ENCODE data around the gene PLD1. TPM values are rescaled to one million over a fixed set of nuclear protein-coding genes. Genes with fewer than 3 reads are reported as not detected.

PLD1 gene
- total RNA-seq, 1 donor from 2014 or later: 56.5 TPM

DNA sequence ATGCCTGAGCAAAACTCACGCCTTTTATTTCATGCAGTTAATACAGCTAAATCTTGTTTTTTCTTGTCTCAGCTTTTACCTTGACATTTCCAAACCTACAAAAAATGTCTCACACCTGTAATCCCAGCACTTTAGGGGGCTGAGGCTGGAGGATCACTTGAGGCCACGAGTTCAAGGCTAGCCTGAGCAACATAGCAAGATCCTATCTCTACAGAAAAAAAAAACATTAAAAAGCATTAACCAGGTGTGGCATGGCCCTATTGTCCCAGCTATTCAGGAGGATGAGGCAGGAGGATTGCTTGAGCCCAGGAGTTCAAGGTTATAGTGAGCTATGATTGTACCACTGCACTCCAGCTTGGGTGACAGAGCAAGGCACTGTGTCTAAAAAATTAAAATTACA, 29.0 kb upstream of the PLD1 start:
- intact Hi-C loops (cut with DNase I): loop anchor here (2.0 to 10.0 kb wide), 3 partner anchors 128 to 496 kb away; no protein-coding TSS in a partner anchor
- DNase-seq (ENCODE audit: low spot score): no peak

GRCh38 chr3:171838218-171838720, 28.0 kb upstream of the PLD1 start:
- DNase-seq (ENCODE audit: low spot score): no peak
- intact Hi-C loops (cut with DNase I): loop anchor here (2.0 to 10.0 kb wide), 3 partner anchors 129 to 497 kb away; no protein-coding TSS in a partner anchor

DNA sequence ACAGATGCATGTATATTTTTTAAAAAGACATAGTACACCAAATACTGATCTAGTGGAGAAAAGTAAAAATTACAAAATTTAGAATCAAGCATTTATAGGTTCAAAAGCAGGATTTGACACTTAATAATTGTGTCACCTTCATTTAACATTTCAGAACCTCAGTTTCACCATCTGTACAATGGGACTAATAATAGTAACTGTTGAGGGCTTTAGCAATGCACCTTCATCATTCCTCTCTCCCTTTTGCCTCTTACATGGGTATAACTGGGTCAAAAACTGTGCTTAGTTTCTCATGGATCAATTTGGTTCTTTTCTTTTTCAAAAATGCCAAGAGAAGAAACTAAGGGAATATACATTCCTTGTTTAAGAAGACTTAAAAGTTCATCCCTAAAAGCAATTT, 27.4 kb upstream of the PLD1 start:
- intact Hi-C loops (cut with DNase I): loop anchor here (2.0 to 10.0 kb wide), 3 partner anchors 129 to 497 kb away; no protein-coding TSS in a partner anchor
- no peak for DNase-seq (ENCODE audit: low spot score)

GRCh38 chr3:171836855-171837254, 26.6 kb upstream of the PLD1 start:
- DNase-seq (ENCODE audit: low spot score): no peak
- intact Hi-C loops (cut with DNase I): loop anchor here (5.0 to 10.0 kb wide), 2 partner anchors 205 to 498 kb away; no protein-coding TSS in a partner anchor

GRCh38 chr3:171835613-171836012, 25.3 kb upstream of the PLD1 start:
- intact Hi-C loops (cut with DNase I): loop anchor here (5.0 to 10.0 kb wide), 2 partner anchors 207 to 499 kb away; no protein-coding TSS in a partner anchor
- no peak for DNase-seq (ENCODE audit: low spot score)

- intact Hi-C loops (cut with DNase I): loop anchor here (5.0 to 10.0 kb wide), 2 partner anchors 207 to 500 kb away; no protein-coding TSS in a partner anchor
- no peak for DNase-seq (ENCODE audit: low spot score)
Measured at GRCh38 chr3:171835116-171835515, 24.8 kb upstream of the PLD1 start.

- intact Hi-C loops (cut with DNase I): loop anchor here (5.0 to 10.0 kb wide), 2 partner anchors 187 to 500 kb away; no protein-coding TSS in a partner anchor
Measured at GRCh38 chr3:171834461-171834801, 24.1 kb upstream of the PLD1 start.

DNA sequence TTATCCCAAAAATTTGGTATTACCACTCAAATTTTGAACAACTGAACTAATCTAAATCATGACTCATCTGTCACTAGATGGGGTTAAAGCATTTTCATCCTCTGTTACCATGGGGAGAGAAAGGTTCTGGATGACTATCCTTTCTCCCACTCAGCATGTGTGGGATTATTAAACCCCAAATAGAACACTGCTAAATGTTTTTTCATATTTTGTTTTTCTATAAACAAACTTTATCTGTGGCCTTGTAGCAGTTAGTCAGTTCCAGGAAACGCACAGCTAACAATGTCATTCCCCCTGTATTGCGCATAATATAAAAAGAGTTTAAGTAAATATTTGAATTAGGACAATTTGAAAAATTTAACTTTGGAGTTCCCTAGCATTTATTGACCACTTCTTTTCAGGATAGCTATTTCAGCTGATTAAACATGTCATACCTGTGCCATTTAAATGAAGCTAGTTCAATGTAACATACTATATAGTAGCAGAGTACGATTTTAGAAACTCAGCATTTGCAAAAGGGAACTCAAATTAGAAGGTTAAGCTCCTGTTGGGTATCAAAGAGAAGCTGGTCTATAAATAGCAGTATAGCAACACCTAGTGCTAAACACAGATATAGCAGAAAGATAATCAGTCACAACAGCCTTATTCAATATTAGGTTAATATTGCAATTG, 23.6 kb upstream of the PLD1 start:
- no peak for DNase-seq (ENCODE audit: low spot score)
- intact Hi-C loops (cut with DNase I): loop anchor here (5.0 to 10.0 kb wide), 2 partner anchors 187 to 501 kb away; no protein-coding TSS in a partner anchor

More at GRCh38 chr3:171834461-171834801, 24.1 kb upstream of the PLD1 start:
- DNase-seq (ENCODE audit: low spot score): no peak

- no peak for DNase-seq (ENCODE audit: low spot score)
- intact Hi-C loops (cut with DNase I): loop anchor here (5.0 to 10.0 kb wide), 2 partner anchors 186 to 502 kb away; no protein-coding TSS in a partner anchor
Measured at GRCh38 chr3:171832989-171833388, 22.7 kb upstream of the PLD1 start.

- DNase-seq (ENCODE audit: low spot score): no peak
- intact Hi-C loops (cut with DNase I): loop anchor here (5.0 to 10.0 kb wide), 2 partner anchors 185 to 503 kb away; no protein-coding TSS in a partner anchor
Measured at GRCh38 chr3:171831936-171832335, 21.7 kb upstream of the PLD1 start.

GRCh38 chr3:171830518-171830875, 20.2 kb upstream of the PLD1 start:
- DNase-seq (ENCODE audit: low spot score): no peak
- intact Hi-C loops (cut with DNase I): loop anchor here (5.0 to 10.0 kb wide), 2 partner anchors 183 to 504 kb away; no protein-coding TSS in a partner anchor

DNA sequence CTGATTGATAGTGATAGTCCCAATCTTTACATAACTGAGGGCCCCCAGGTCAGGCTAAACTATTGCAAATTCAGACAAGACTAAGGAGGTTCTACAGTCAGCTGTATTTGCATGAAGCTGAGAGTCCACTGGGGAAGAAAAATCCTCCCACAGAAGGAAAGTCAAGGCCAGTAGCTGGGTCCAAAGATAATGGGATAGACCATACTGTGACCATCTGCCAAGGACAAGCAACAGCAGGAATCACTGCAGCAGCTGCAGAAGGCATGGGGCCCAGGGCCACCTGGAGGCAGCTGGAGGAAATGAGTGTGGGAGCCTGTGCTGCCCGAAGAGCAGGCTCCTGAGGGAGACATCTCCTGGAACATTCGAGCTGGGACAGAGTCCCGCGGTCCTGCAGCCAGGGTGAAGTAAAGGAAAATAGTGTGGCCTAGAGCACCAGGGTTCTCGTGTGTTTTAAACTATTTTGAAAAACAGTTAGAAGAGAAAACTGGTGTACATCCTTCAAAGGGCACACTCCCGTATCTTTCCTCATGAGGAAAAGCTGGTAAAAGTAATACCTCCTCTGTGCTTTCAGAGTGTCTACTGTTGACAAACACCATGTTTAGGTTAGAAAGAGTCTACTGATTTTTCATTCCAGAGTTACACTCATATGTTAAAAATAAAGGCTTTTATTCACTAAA, 19.7 kb upstream of the PLD1 start:
- intact Hi-C loops (cut with DNase I): loop anchor here (1.0 to 10.0 kb wide), 3 partner anchors 20 to 505 kb away; partner anchors contain the start of gene PLD1
- DNase-seq (ENCODE audit: low spot score): peak; percentile 89

DNA sequence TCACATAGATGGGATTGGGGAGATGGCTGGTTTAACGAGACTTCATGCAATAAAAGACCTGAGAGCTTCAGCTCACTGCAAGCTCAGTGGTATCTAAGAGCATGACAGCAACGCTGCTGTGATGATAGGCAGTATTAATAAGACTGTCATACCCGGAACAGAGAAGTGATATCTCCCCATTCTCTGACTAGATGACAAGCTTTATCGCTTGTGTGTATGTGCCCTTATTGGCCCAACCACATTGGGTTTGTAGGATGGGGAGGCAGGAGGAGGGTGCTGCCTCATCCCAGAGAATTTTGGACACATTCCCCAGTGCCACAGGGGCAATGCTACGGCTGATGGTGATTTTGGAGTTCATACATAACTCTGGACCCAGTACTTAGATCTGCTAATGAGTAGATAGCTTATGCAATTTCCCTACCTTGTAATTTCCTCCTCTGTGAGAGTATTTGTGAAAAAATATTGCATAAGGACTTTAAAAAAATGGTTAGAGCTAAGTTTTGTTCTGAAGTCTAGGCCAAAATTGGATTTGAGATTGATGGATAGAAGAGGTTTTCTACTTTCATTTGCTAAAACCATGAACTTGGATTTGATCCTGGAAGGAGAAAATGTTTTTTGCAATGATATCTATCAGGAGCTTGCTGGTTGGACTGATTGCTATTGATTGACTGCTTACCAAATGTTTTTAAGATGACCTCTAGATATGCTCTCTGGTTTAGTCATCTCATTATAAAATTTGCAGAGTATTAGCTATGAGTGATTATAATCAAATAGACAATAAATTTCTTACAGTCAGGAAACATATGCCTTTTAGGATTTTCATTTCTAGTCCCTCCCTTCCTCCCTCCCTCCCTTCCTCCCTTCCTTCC, 18.9 kb upstream of the PLD1 start:
- intact Hi-C loops (cut with DNase I): loop anchor here (1.0 kb wide), 1 partner anchor 19 kb away; the partner anchor contains the start of gene PLD1

GRCh38 chr3:171827836-171828458, 17.7 kb upstream of the PLD1 start:
- no peak for DNase-seq (ENCODE audit: low spot score)
- intact Hi-C loops (cut with DNase I): no loop called here

More for the DNA sequence above, 18.9 kb upstream of the PLD1 start:
- DNase-seq (ENCODE audit: low spot score): no peak

- intact Hi-C loops (cut with DNase I): no loop called here
Measured at GRCh38 chr3:171827385-171827784, 17.1 kb upstream of the PLD1 start.

GRCh38 chr3:171825222-171825828, 15.0 kb upstream of the PLD1 start:
- intact Hi-C loops (cut with DNase I): no loop called here
- no peak for DNase-seq (ENCODE audit: low spot score)

More at GRCh38 chr3:171827385-171827784, 17.1 kb upstream of the PLD1 start:
- DNase-seq (ENCODE audit: low spot score): no peak

DNA sequence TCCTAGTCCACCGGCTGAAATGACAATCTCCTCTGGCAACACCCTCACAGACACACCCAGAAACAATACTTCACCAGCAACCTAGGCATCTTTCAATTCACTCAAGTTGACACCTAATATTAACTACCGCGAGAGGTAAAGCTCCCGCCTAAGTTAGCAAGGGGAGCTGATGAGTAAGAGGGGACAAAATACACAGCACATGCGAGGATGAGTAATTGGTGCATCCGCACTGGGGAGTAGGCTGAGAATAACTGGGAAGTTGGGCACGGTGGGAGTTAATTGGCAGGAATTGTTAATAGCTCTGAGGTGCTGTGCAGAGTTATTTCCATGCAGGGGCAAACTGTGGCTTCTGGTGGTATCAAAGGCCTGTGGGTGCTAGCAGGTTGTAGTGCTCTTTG, 14.5 kb upstream of the PLD1 start:
- DNase-seq (ENCODE audit: low spot score): no peak
- intact Hi-C loops (cut with DNase I): no loop called here

DNA sequence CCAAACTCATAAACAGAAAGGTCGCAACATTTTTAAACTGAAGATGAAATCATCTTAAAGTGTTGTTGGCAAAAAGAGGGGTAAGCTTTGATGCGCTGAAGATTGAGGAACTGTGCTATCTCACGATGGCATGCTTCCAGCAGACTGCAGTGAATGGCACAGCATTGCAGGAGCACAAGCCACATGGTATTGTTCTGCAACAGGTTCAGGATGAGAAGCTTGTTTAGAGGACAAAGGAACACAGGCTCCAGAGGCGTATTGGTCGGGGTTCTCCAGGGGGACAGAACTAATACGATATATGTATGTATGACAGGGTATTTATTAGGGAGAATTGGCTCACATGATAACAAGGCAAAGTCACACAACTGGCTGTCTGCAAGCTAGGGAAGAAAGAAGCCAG, 13.8 kb upstream of the PLD1 start:
- intact Hi-C loops (cut with DNase I): no loop called here
- DNase-seq (ENCODE audit: low spot score): no peak
